Stimulated activated naive B cell treated with anti-CD40 and anti-IgM and Interleukin-4, amounts not matched to agents 10 μg/mL and 1 μg/mL and 100 μg/mL, for 72 hours (primary cell): ENCODE results near the gene KERA.

ENCODE experiments used
- ATAC-seq, 2 donors: fragments of 150-1000 bp; cut with Tn5 transposase; replicated peaks; 2 replicates each; pipeline ENCODE4 v1.10.0; 2021; ENCODE audit warnings: moderate library complexity in 1 of 2
- DNase-seq: peaks from one replicate; pipeline ENCODE4 v3.0.0; 2021
- H3K27ac Mint-ChIP-seq: one replicate; pipeline ENCODE4 v1.8.0; 2022; ENCODE audit warnings: mild to moderate bottlenecking, mixed read lengths
- H3K27me3 Mint-ChIP-seq, 2 donors: one replicate each; pipeline ENCODE4 v1.8.0; 2022; ENCODE audit warnings: mixed read lengths in 2 of 2
- H3K36me3 Mint-ChIP-seq, 2 donors: one replicate each; pipeline ENCODE4 v1.8.0; 2022; ENCODE audit warnings: mixed read lengths in 2 of 2, mild to moderate bottlenecking in 1 of 2
- H3K4me1 Mint-ChIP-seq, 2 donors: one replicate each; pipeline ENCODE4 v1.8.0; 2022; ENCODE audit warnings: mixed read lengths in 2 of 2, mild to moderate bottlenecking in 1 of 2
- H3K4me3 Mint-ChIP-seq, 2 donors: one replicate each; pipeline ENCODE4 v1.8.0; 2022; ENCODE audit warnings: mild to moderate bottlenecking in 2 of 2, mixed read lengths in 2 of 2, moderate library complexity in 1 of 2
- H3K9me3 Mint-ChIP-seq, 2 donors: one replicate each; pipeline ENCODE4 v1.8.0; 2022; ENCODE audit warnings: mixed read lengths in 2 of 2, mild to moderate bottlenecking in 1 of 2

KERA gene

DNA sequence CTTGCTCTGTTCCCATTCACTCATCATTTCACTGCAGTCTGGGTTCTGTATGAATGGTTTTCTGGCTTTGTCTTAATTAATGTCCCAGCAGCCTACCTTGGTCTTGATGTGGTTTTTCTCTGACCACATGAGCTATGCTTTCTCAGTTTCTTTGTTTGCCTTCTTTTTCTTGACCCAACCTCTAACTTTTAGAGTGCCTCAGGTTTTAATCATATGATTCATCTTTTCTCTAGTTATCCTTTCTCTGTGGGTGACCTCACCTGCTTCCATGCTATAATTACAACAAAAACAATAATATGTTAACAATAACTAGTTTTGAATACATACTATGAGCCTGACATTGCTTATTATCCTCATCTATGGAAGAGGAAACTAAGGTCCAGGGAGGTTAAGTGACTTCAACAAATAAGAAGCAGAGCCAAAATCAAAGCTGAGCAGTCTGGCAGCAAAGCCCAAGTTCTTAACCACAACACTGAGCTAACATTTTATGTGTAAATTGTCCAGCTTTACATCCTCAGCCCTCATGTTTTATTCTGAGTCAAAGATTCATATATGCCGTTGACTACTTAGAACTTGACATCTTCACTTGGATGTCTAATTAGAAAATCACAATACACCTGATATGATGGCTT, 48.4 kb downstream of the KERA start:
- peak in 1 of 2 donors; percentile 44 for ATAC-seq
- Mint-ChIP-seq H3K4me1 (peaks cover 1 to 13% of the 10 kb centered on the region in 2 donors), H3K27ac (no peak overlapping the region), H3K27me3 (peaks cover 11 to 16% of the 10 kb centered on the region in 2 donors), H3K4me3 (no peak overlapping the region), H3K36me3 (no peaks in the 10 kb centered on the region), H3K9me3 (peaks cover 0 to 2% of the 10 kb centered on the region in 2 donors)
- no peak for DNase-seq

DNA sequence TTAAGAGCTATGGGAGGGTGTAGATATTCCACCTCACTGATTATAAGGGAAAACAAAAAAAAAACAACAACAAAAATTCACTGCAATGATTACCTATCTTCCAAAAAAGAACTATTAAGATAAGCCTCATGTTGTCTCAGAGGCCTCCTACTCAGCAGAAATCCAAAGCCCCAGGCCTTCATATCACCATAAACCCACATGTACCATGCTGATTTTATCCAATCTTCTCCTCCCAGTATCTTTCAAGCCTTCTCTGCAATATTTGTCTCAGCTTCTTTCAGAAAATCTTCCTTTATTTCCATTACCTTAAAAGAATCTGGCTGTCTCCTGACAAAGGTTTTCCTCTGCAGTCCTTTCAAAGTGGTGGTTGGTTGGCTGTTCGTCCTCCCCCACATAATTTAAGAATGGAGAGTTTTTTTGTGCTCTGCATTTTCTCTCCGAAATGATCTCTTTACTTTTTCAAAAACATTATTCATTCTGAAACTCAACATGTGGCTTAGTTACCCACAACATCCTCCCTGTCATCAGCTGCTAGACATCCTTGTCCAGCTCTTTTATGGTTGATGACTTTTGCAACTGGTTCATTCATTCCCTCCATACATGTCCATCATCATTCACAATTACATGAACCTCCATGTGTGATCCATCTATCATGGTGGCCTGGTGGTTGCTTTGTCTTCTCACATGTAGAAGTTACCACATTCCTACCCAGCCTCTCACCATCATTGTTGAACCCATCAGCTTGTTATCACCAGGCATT, 50.1 kb downstream of the KERA start:
- DNase-seq (no peak), ATAC-seq (peak; percentile 45 to 58)
- peaks cover 1 to 13% of the 10 kb centered on the region in 2 donors for H3K4me1 Mint-ChIP-seq
- H3K36me3 Mint-ChIP-seq = no peaks in the 10 kb centered on the region
- peaks cover 4 to 5% of the 10 kb centered on the region in 2 donors for H3K27me3 Mint-ChIP-seq
- H3K9me3 Mint-ChIP-seq = peaks cover 0 to 2% of the 10 kb centered on the region in 2 donors
- no peak overlapping the region for H3K4me3 Mint-ChIP-seq
- H3K27ac Mint-ChIP-seq = no peak overlapping the region

DNA sequence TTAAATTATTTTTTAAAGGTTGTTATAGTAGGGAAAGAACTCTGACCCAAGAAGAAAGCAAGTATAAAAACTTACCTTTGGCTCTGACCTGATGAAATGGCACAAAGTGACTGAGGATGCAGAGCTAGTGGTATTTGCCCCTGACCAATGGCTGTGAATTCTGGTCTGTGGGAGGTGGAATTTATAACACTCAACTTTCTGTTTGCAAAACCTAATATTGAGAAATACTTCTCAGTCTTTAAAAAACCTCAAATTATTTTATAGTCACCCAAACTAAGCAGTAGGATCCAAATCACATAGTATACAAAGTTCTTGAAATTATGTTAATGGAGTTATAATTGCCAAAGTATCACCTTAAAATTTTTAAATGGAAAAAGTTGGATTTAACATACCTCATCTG, 53.0 kb downstream of the KERA start, which contains the start of gene EPYC:
Gene EPYC (minus strand): TSS at position 101 of the 400 bp plus-strand sequence. CDS start 2,407 bp downstream, outside the sequence.
- Mint-ChIP-seq H3K4me1 (peaks cover 1 to 13% of the 10 kb centered on the region in 2 donors), H3K4me3 (no peak within 1 kb of the TSS), H3K36me3 (no peaks in the 10 kb centered on the region), H3K9me3 (no peaks in the 10 kb centered on the region), H3K27ac (no peak within 1 kb of the TSS), H3K27me3 (no peaks in the 10 kb centered on the region)
- DNase-seq = no peak
- ATAC-seq = no peak

DNA sequence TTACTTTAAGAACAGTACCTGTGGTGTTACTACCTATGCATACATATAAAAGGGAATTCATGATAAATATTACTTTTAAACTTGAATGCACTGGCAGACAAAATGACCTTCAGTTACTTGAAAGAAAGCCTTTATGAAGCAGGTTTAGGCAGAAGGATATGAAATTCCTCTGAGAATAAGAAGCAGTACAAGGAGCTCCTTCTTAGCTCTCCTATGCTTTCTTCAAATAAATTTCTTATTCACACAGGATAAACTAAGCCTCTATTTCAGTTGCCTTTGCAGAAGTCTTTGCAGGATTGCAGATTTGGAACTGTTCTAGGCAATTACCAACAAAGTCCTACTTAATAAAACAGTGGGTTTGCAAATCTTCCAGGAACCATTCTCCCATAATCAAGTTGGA, 54.1 kb downstream of the KERA start:
- ATAC-seq (no peak), DNase-seq (no peak)

DNA sequence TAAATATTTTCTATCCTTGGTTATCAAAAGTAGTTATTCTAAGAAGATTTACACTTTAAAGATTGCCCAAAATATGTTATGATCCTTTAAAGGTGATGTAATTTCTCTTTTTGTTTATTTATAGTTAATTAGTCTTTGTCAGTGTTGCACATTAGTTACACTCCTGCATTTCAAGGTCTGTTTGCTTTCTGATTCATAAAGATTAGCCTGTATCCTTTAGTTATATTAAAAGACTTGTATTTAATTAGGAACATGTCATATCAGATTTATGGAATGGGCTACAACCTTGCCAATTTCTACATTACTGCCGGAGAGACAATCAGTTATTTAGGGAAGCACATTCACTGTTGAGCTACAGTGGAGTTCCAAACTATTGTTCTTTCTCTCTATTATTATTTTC, 56.5 kb downstream of the KERA start:
- no peak for DNase-seq

More for the DNA sequence above, 54.1 kb downstream of the KERA start:
- Mint-ChIP-seq H3K27ac (no peak overlapping the region), H3K4me3 (no peak overlapping the region), H3K36me3 (no peaks in the 10 kb centered on the region), H3K27me3 (no peaks in the 10 kb centered on the region), H3K9me3 (no peaks in the 10 kb centered on the region), H3K4me1 (peaks cover 1 to 13% of the 10 kb centered on the region in 2 donors)

More for the DNA sequence above, 56.5 kb downstream of the KERA start:
- Mint-ChIP-seq H3K4me1 (no peaks in the 10 kb centered on the region), H3K27ac (no peak overlapping the region), H3K4me3 (no peak overlapping the region), H3K27me3 (no peaks in the 10 kb centered on the region), H3K9me3 (no peaks in the 10 kb centered on the region), H3K36me3 (no peaks in the 10 kb centered on the region)
- ATAC-seq = no peak
